GM12878 (cell line): ENCODE results near the gene RET. TPM values are rescaled to one million over a fixed set of nuclear protein-coding genes. Genes with fewer than 3 reads are reported as not detected.

Experiments used
- ATAC-seq: fragments of 200-7000 bp; cut with Tn5 transposase; 3 replicates; pipeline ENCODE4 v1.9.1; 2020; ENCODE audit warnings: mild to moderate bottlenecking, moderate library complexity
- BruUV-seq: library from RNA; stranded (reverse); fragments of 400-500 nt; replicated peaks from 2 replicates; lab custom pipeline; 2021; lab: Mats Ljungman, UMichigan
- CTCF ChIA-PET: fragments of 300-600 bp; sonication (Branson Sonifier 250); formaldehyde crosslinking; extraction: SDS; loops from one replicate; lab custom pipeline; 2021; ENCODE audit warnings: inconsistent platforms; lab: Yijun Ruan, JAX
- POLR2A ChIA-PET: fragments of 350-600 bp; formaldehyde crosslinking; extraction: SDS; loops from one replicate; lab custom pipeline; 2021; ENCODE audit warnings: inconsistent platforms; lab: Charles Lee
- RAD21 ChIA-PET: fragments of 300-600 bp; sonication (Branson Sonifier 250); formaldehyde crosslinking; loops from one replicate; lab custom pipeline; 2023; ENCODE audit warnings: antibody characterized with exemption; ENCODE audit not compliant: unreplicated experiment; lab: Charles Lee
- SMC1A ChIA-PET: fragments of 300-600 bp; sonication (Branson Sonifier 250); formaldehyde crosslinking; loops from one replicate; lab custom pipeline; 2023; ENCODE audit not compliant: unreplicated experiment, uncharacterized antibody; lab: Charles Lee
- DNase-seq: peaks from one replicate; pipeline ENCODE4 v3.0.0-alpha.2; 2011; ENCODE audit warnings: low read depth, low spot score
- FAIRE-seq: peaks from 3 replicates; lab custom pipeline; 2011; peaks lifted over from hg19 to GRCh38; lab: Jason Lieb, UNC
- H2AFZ ChIP-seq: 2 replicates; pipeline ENCODE4 v1.6.0; 2011; ENCODE audit warnings: low read depth, low read length, control low read depth; ENCODE audit not compliant: control insufficient read depth
- H3K27ac ChIP-seq: 2 replicates; pipeline ENCODE4 v1.5.1; 2011; ENCODE audit warnings: control low read depth; ENCODE audit not compliant: control insufficient read depth, insufficient read depth
- H3K27me3 ChIP-seq, 2 experiments: replicated peaks in 1 of 2; 2 replicates each; pipeline versions ENCODE4 v1.6.0 to v1.6.1; 2011; ENCODE audit warnings: low read length in 1 of 2; ENCODE audit not compliant: control insufficient read depth in 2 of 2, insufficient read depth in 2 of 2
- H3K36me3 ChIP-seq, 2 experiments: 2 replicates each; pipeline ENCODE4 v1.5.1; 2011; ENCODE audit warnings: low read length in 1 of 2; ENCODE audit not compliant: control insufficient read depth in 2 of 2, insufficient read depth in 2 of 2
- H3K4me1 ChIP-seq: 2 replicates; pipeline ENCODE4 v1.6.1; 2011; ENCODE audit warnings: mild to moderate bottlenecking, low read length, moderate library complexity, mixed read lengths; ENCODE audit not compliant: control insufficient read depth, insufficient read depth
- H3K4me2 ChIP-seq: 2 replicates; pipeline ENCODE4 v1.6.0; 2011; ENCODE audit warnings: control low read depth; ENCODE audit not compliant: control insufficient read depth, insufficient read depth
- H3K4me3 ChIP-seq: fragments of 200-600 bp; sonication (generic); 2 replicates; pipeline ENCODE4 v1.5.1; 2016
- H3K79me2 ChIP-seq: 2 replicates; pipeline ENCODE4 v1.6.0; 2011; ENCODE audit warnings: low read length; ENCODE audit not compliant: control insufficient read depth, insufficient read depth
- H3K9ac ChIP-seq: 2 replicates; pipeline ENCODE4 v1.8.0; 2011; ENCODE audit warnings: low read length, control low read depth, mixed read lengths; ENCODE audit not compliant: control insufficient read depth, insufficient read depth
- H3K9me3 ChIP-seq: replicated peaks from 3 replicates; pipeline ENCODE4 v1.5.1; 2011; ENCODE audit warnings: mild to moderate bottlenecking, low read length; ENCODE audit not compliant: control insufficient read depth, insufficient read depth
- H4K20me1 ChIP-seq: 2 replicates; pipeline ENCODE4 v1.6.0; 2011; ENCODE audit not compliant: control insufficient read depth, insufficient read depth
- HCFC1 ChIP-seq: fragments of 150-350 bp; IDR thresholded peaks from 2 replicates; pipeline ENCODE4 v1.6.1; 2014; ENCODE audit warnings: low read length
- HDAC2 ChIP-seq: fragments of 200-600 bp; sonication (generic); IDR thresholded peaks from 2 replicates; pipeline ENCODE4 v1.6.1; 2017
- LARP7 ChIP-seq: fragments of 450-650 bp; IDR thresholded peaks from 2 replicates; pipeline ENCODE4 v1.6.1; 2017; ENCODE audit warnings: mild to moderate bottlenecking
- MYC ChIP-seq: IDR thresholded peaks from 2 replicates; pipeline ENCODE4 v1.6.1; 2011; ENCODE audit warnings: mild to moderate bottlenecking, low read length, moderate library complexity, inconsistent platforms; ENCODE audit not compliant: insufficient read depth, insufficient replicate concordance, insufficient read length, severe bottlenecking
- SMAD1 ChIP-seq: fragments of 450-650 bp; IDR thresholded peaks from 2 replicates; pipeline ENCODE4 v1.6.1; 2018; ENCODE audit warnings: mild to moderate bottlenecking, low read depth; ENCODE audit not compliant: partially characterized antibody
- SUPT20H ChIP-seq: IDR thresholded peaks from 2 replicates; pipeline ENCODE4 v1.6.1; 2011; ENCODE audit warnings: low read depth, mild to moderate bottlenecking, low read length, moderate library complexity, borderline replicate concordance; ENCODE audit not compliant: control insufficient read depth
- WGBS: methylation state at CpG from one replicate; pipeline ENCODE4 v1.1.6; 2016; ENCODE audit warnings: low lambda C conversion rate; ENCODE audit not compliant: insufficient replicate concordance, insufficient coverage; ENCODE audit errors: missing lambda C conversion rate; 5-methylcytosine and 5-hydroxymethylcytosine counted together
- in situ Hi-C: fragments of 300-500 bp; cut with MboI; formaldehyde crosslinking; loops from 9 replicates; pipeline ENCODE4 v1.14.3; 2018; ENCODE audit warnings: mixed read lengths
- intact Hi-C: fragments of 100-400 bp; cut with micrococcal nuclease; formaldehyde crosslinking; loops from one replicate; pipeline ENCODE4 v1.14.2; 2022; ENCODE audit not compliant: unreplicated experiment
- polyA plus RNA-seq, 11 experiments: library from polyadenylated mRNA; depleted of rRNA in 4 of 11; unstranded in 6 of 11; stranded (reverse) in 5 of 11; fragments of >200 nt; fragmentation: Nextera tagmentation in 4 of 11; fragmentation: Illumina TruSeq in 1 of 11; extraction: Ambion mirVana in 4 of 11; extraction: Trizol in 1 of 11; gene quantifications; 1 replicate in 1 of 11; 2 replicates in 10 of 11; pipeline versions ENCODE4 v1.2.1 to v1.2.3, GENCODE V29; 2011 to 2016; ENCODE audit warnings: inconsistent platforms in 2 of 11, missing spikeins in 2 of 11, low read depth in 1 of 11
- total RNA-seq, 4 experiments: library from RNA; depleted of rRNA in 3 of 4; stranded (reverse); fragments of >200 nt in 3 of 4; fragmentation: Illumina TruSeq in 1 of 4; extraction: Trizol in 1 of 4; gene quantifications; 2 replicates each; pipeline versions ENCODE4 v1.2.1 to v1.2.3, GENCODE V29; 2013 to 2021
- TF ChIP-seq, protein P1 (sequence below): IDR thresholded peaks from 2 replicates; pipeline ENCODE4 v1.6.1; 2012; ENCODE audit warnings: mild to moderate bottlenecking, low read depth, low read length

The RET gene
- total and polyA plus RNA-seq, 10 of the 15 experiments (the other 5 are each of a cell fraction or from before 2014, with no cell fraction given): not detected

DNA sequence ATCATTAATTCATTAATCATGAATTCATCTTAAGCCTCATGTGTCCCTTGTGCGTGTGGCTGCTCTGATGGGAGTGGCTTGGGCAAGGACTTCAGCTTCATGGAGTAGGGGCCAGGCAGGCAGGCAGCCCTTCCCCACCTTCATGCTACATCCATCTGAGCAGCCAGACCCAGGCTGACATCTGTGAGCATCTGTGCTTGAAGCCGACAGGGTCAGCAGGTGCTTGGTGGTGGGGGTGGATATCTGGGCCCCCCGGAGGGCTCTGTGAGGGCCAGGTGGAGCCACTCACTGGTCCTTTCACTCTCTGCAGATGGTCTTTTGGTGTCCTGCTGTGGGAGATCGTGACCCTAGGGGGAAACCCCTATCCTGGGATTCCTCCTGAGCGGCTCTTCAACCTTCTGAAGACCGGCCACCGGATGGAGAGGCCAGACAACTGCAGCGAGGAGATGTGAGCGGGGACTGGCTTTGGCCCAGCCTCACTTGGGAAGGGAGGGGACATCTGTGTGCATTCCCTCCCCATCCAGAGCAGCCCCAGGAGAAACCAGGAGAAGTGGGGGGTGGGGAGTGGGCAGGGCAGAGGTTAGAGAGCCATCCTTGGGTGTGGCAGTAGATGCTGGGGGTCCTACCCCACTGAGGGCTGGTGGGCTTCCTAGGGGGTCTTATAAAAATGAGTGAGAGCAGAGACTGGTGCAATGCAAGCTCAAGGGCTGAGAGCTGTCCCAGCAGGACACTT, 46.7 kb downstream of the RET start:
- Histone ChIP-seq H3K4me1 (peaks cover 28% of the 10 kb centered on the region), H3K4me3 (no peak overlapping the region), H3K36me3 (no peaks in the 10 kb centered on the region), H3K4me2 (no peak overlapping the region), H4K20me1 (no peaks in the 10 kb centered on the region), H3K27ac (no peak overlapping the region), H3K27me3 (no peaks in the 10 kb centered on the region), H3K79me2 (no peaks in the 10 kb centered on the region), H2AFZ (no peak overlapping the region), H3K9ac (no peak overlapping the region), H3K9me3 (no peaks in the 10 kb centered on the region)
- ChIA-PET CTCF (interaction anchor here (1.0 kb wide), 1 partner anchor 78 kb away, joined by 4 read pairs; no protein-coding TSS in a partner anchor), SMC1A (no interaction called here), POLR2A (no interaction called here), RAD21 (no interaction called here)
- DNase-seq: no peak
- no peak for FAIRE-seq
- in situ Hi-C loops: loop anchor here (25.0 kb wide), 2 partner anchors 111 to 936 kb away; no protein-coding TSS in a partner anchor
- 64% methylated on average over 9 of the region's 9 CpGs for WGBS
- TF ChIP-seq HCFC1 (no peak), SUPT20H (no peak), SMAD1 (no peak), LARP7 (no peak), MYC (no peak), HDAC2 (no peak)
- TF ChIP-seq, protein P1, sequence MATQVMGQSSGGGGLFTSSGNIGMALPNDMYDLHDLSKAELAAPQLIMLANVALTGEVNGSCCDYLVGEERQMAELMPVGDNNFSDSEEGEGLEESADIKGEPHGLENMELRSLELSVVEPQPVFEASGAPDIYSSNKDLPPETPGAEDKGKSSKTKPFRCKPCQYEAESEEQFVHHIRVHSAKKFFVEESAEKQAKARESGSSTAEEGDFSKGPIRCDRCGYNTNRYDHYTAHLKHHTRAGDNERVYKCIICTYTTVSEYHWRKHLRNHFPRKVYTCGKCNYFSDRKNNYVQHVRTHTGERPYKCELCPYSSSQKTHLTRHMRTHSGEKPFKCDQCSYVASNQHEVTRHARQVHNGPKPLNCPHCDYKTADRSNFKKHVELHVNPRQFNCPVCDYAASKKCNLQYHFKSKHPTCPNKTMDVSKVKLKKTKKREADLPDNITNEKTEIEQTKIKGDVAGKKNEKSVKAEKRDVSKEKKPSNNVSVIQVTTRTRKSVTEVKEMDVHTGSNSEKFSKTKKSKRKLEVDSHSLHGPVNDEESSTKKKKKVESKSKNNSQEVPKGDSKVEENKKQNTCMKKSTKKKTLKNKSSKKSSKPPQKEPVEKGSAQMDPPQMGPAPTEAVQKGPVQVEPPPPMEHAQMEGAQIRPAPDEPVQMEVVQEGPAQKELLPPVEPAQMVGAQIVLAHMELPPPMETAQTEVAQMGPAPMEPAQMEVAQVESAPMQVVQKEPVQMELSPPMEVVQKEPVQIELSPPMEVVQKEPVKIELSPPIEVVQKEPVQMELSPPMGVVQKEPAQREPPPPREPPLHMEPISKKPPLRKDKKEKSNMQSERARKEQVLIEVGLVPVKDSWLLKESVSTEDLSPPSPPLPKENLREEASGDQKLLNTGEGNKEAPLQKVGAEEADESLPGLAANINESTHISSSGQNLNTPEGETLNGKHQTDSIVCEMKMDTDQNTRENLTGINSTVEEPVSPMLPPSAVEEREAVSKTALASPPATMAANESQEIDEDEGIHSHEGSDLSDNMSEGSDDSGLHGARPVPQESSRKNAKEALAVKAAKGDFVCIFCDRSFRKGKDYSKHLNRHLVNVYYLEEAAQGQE: no peak
- intact Hi-C loops: no loop called here
- BruUV-seq: no TSS peak
- ATAC-seq: no peak
